ENCODE results near the gene SLC13A2.

SLC13A2 gene

GRCh38 chr17:28471531-28472342 lies 1.7 kb upstream of the SLC13A2 start:
- peak; percentile 28 for DNase-seq

- DNase-seq: no peak
Measured at GRCh38 chr17:28472871-28473497, 460 bp upstream of the SLC13A2 start.

GRCh38 chr17:28474111-28474531 lies 677 bp downstream of the SLC13A2 start:
- peak; percentile 21 for DNase-seq

- DNase-seq: peak; percentile 38
Measured at GRCh38 chr17:28475151-28475900, 1.9 kb downstream of the SLC13A2 start.

- DNase-seq: no peak
Measured at GRCh38 chr17:28476076-28476865, 2.8 kb downstream of the SLC13A2 start.

GRCh38 chr17:28477928-28478327 lies 4.5 kb downstream of the SLC13A2 start:
- DNase-seq: no peak

GRCh38 chr17:28478712-28479615 lies 5.5 kb downstream of the SLC13A2 start:
- no peak for DNase-seq

GRCh38 chr17:28480278-28480677 lies 6.8 kb downstream of the SLC13A2 start:
- DNase-seq: no peak

- DNase-seq: no peak
Measured at GRCh38 chr17:28480799-28481571, 7.5 kb downstream of the SLC13A2 start.

GRCh38 chr17:28482551-28483199 lies 9.2 kb downstream of the SLC13A2 start:
- DNase-seq: no peak

- DNase-seq: no peak
Measured at GRCh38 chr17:28484296-28484695, 10.9 kb downstream of the SLC13A2 start.

- DNase-seq: no peak
Measured at GRCh38 chr17:28485049-28485448, 11.6 kb downstream of the SLC13A2 start.

- DNase-seq: no peak
Measured at GRCh38 chr17:28487881-28488532, 14.6 kb downstream of the SLC13A2 start.

- no peak for DNase-seq
Measured at GRCh38 chr17:28488533-28489276, 15.3 kb downstream of the SLC13A2 start.

GRCh38 chr17:28491286-28491685 lies 17.8 kb downstream of the SLC13A2 start:
- no peak for DNase-seq

GRCh38 chr17:28491860-28492259 lies 18.4 kb downstream of the SLC13A2 start:
- no peak for DNase-seq

- no peak for DNase-seq
Measured at GRCh38 chr17:28492352-28493310, 19.2 kb downstream of the SLC13A2 start.

GRCh38 chr17:28493460-28493859 lies 20.0 kb downstream of the SLC13A2 start:
- no peak for DNase-seq
